Thyroid gland (tissue), 4 donors: ENCODE data around the gene RPS6KL1. TPM values are rescaled to one million over a fixed set of nuclear protein-coding genes. Genes with fewer than 3 reads are reported as not detected.

ENCODE experiments used
- DNase-seq, 2 donors: peaks; one replicate each; pipeline ENCODE4 v3.0.0-alpha.2; 2019
- H3K27ac ChIP-seq, 3 donors: fragments of 200-600 bp; sonication (generic); 1 replicate in 2 of 3; 2 replicates in 1 of 3; pipeline ENCODE4 v1.5.1; 2016 to 2019; ENCODE audit warnings: mild to moderate bottlenecking in 1 of 3, moderate library complexity in 1 of 3
- H3K27me3 ChIP-seq: fragments of 200-600 bp; sonication (generic); one replicate; pipeline ENCODE4 v1.5.1; 2019
- H3K36me3 ChIP-seq, 2 donors: fragments of 200-600 bp; sonication (generic); one replicate each; pipeline ENCODE4 v1.5.1; 2016 to 2019
- H3K4me1 ChIP-seq, 2 donors: fragments of 200-600 bp; sonication (generic); one replicate each; pipeline ENCODE4 v1.5.1; 2017 to 2019
- H3K4me3 ChIP-seq, 3 donors: fragments of 200-600 bp; sonication (generic); replicated peaks in 1 of 3; 1 replicate in 2 of 3; 2 replicates in 1 of 3; pipeline ENCODE4 v1.5.1; 2016; ENCODE audit warnings: mild to moderate bottlenecking in 1 of 3
- H3K9me3 ChIP-seq: fragments of 200-600 bp; sonication (generic); one replicate; pipeline ENCODE4 v1.5.1; 2017
- POLR2A ChIP-seq, 2 donors: fragments of 450-650 bp; IDR thresholded peaks; one replicate each; pipeline ENCODE4 v1.6.1; 2017; ENCODE audit warnings: antibody characterized with exemption in 2 of 2, mild to moderate bottlenecking in 2 of 2, moderate library complexity in 1 of 2
- WGBS, 2 donors: methylation state at CpG; one replicate each; pipeline ENCODE4 v1.1.5; 2017; 5-methylcytosine and 5-hydroxymethylcytosine counted together
- intact Hi-C: fragments of 100-400 bp; cut with DNase I; formaldehyde crosslinking; loops from one replicate; pipeline ENCODE4 v1.15.1; 2023
- total RNA-seq, 4 donors: library from RNA; depleted of rRNA; stranded (reverse); fragments of >200 nt; gene quantifications; one replicate each; pipeline ENCODE4 v1.2.3, GENCODE V29; 2016
- TF ChIP-seq, protein P1 (sequence below), 6 experiments: fragments of 200-600 bp in 3 of 6; fragments of 450-650 bp in 3 of 6; sonication (generic) in 3 of 6; IDR thresholded peaks; one replicate each; pipeline ENCODE4 v1.5.1; 2016 to 2019; ENCODE audit warnings: antibody characterized with exemption in 6 of 6, mild to moderate bottlenecking in 2 of 6, inconsistent platforms in 1 of 6, moderate library complexity in 1 of 6

The RPS6KL1 gene
- total RNA-seq, 4 donors from 2014 or later: 5.7 to 16.4 (median 9.5) TPM

DNA sequence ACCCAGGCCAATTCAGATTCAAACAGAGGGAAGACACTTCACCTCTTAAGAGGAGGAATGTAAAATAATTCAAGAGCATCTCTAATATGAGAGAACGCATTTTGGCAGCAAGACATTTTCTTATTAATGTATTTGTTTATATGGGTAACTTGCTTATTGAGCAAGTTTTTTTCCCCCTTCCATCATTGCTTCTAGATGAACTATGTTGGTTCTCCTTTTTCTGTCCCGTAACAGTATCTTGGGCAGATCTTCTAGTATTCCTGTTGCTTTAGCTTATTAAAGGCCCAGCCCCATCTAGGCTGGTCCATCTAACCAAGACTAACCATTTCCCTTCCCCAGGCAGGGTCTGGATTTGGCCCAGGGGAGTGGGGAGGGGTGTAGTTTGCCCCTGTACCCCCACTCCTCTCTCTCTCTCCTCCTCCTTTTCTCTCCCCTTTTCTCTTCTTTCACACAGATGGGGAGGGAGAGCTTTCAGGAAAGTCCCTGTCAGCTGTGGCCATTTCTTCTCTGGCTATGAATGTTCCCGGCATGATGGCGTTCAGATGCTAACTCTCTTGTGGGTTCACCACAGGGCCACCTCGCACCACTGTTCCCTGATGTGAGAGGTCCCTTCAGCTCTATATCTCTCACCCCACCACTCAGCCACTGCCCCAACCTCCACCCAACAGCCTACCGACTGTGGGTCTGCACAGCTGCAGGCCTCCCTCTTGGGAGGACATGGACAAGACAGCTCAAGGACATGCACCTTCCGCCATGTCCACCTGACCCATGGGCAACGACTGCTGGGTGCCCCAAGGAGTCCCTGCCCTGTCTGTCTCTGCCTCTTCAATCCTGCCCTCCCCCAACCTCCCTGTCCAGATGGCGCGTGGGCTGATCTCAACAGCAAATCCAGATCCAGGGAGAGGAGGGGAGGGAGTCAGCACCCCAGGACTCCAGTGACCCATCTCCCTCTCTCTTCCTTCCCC, 15.8 kb upstream of the RPS6KL1 start:
- WGBS, 2 donors: 95 to 99% methylated on average over 7 to 10 of the region's 10 CpGs
- Histone ChIP-seq H3K27ac (peak overlapping the region; percentile 73 to 90 (median 80)), H3K36me3 (peaks cover 6 to 24% of the 10 kb centered on the region in 2 donors), H3K9me3 (no peaks in the 10 kb centered on the region), H3K27me3 (no peaks in the 10 kb centered on the region), H3K4me3 (no peak overlapping the region), H3K4me1 (peaks cover 12 to 49% of the 10 kb centered on the region in 2 donors)
- intact Hi-C loops: no loop called here
- DNase-seq: no peak
- TF ChIP-seq, protein P1, sequence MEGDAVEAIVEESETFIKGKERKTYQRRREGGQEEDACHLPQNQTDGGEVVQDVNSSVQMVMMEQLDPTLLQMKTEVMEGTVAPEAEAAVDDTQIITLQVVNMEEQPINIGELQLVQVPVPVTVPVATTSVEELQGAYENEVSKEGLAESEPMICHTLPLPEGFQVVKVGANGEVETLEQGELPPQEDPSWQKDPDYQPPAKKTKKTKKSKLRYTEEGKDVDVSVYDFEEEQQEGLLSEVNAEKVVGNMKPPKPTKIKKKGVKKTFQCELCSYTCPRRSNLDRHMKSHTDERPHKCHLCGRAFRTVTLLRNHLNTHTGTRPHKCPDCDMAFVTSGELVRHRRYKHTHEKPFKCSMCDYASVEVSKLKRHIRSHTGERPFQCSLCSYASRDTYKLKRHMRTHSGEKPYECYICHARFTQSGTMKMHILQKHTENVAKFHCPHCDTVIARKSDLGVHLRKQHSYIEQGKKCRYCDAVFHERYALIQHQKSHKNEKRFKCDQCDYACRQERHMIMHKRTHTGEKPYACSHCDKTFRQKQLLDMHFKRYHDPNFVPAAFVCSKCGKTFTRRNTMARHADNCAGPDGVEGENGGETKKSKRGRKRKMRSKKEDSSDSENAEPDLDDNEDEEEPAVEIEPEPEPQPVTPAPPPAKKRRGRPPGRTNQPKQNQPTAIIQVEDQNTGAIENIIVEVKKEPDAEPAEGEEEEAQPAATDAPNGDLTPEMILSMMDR (IDR thresholded peaks at IDR 0.05): no peak
- no peak for TF ChIP-seq POLR2A (IDR thresholded peaks at IDR 0.05)

DNA sequence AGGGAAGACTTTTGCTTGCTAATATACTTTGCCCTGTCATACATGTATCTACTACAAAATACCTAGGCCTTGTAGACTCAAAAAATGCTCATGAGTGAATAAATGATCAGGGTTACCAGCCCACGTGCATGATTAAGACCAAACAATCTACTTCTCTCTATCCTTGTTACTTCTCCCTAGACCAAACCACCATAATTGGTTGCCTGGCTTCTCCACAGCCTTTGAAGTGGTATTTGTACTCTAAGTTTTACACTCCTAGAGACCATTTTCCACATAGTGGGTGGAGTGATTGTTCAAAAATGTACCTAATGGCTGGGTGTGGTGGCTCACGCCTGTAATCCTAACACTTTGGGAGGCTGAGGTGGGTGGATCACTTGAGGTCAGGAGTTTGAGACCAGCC, 14.1 kb upstream of the RPS6KL1 start:
- DNase-seq: no peak
- H3K4me1 ChIP-seq: peaks cover 19 to 54% of the 10 kb centered on the region in 2 donors
- H3K36me3 ChIP-seq: peaks cover 0 to 9% of the 10 kb centered on the region in 2 donors
- H3K4me3 ChIP-seq: no peak overlapping the region
- H3K27me3 ChIP-seq: no peaks in the 10 kb centered on the region
- H3K27ac ChIP-seq: no peak overlapping the region
- intact Hi-C loops: no loop called here
- 95 to 97% methylated on average over 2 of the region's 2 CpGs for WGBS, 2 donors
- TF ChIP-seq POLR2A (IDR thresholded peaks at IDR 0.05): no peak
- TF ChIP-seq, protein P1 (IDR thresholded peaks at IDR 0.05): no peak
- no peaks in the 10 kb centered on the region for H3K9me3 ChIP-seq

DNA sequence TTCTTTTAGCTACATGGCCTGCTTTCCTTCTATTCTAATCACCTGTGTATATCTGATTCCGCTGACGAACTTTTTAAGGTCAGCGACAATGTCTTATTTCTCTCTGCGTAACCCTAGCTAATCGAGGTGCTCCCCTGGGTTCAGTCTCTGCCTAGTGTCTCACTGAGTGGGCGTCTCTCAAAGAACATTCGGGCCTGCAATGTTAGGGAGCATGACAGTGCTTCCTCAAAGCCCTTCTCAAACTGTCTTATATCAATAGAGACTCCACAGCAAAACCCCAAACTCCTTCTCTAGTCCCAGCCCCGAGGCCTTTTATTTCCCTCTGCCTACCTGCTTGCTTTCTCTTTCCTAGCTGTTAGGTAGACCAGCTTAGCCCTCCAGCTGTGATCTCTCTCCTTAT, 13.7 kb upstream of the RPS6KL1 start:
- no peak overlapping the region for H3K27ac ChIP-seq
- peaks cover 0 to 5% of the 10 kb centered on the region in 2 donors for H3K36me3 ChIP-seq
- H3K9me3 ChIP-seq: no peaks in the 10 kb centered on the region
- no peaks in the 10 kb centered on the region for H3K27me3 ChIP-seq
- intact Hi-C loops: no loop called here
- peaks cover 20 to 53% of the 10 kb centered on the region in 2 donors for H3K4me1 ChIP-seq
- TF ChIP-seq, protein P1 (IDR thresholded peaks at IDR 0.05): no peak
- TF ChIP-seq POLR2A (IDR thresholded peaks at IDR 0.05): no peak
- WGBS, 2 donors: 89 to 95% methylated on average over 8 of the region's 8 CpGs
- no peak for DNase-seq
- no peak overlapping the region for H3K4me3 ChIP-seq

DNA sequence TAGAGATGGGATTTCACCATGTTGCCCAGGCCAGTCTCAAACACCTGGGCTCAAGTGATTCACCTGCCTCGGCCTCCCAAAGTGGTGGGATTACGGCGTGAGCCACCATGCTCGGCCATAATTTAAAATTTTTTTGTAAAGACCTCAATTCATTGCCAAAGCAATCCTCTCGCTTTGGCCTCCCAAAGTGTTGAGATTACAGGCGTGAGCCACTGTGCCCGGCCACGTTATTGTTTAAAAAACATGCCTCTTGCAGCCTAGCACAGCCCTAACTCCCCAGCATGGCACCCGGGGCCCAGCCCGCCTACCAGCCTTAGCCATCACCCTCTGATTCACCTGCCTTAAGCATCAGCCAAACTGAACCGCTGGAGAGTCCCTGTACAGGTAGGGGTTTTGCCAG, 13.1 kb upstream of the RPS6KL1 start:
- Histone ChIP-seq H3K4me1 (peaks cover 22 to 51% of the 10 kb centered on the region in 2 donors), H3K4me3 (no peak overlapping the region), H3K9me3 (no peaks in the 10 kb centered on the region), H3K27me3 (no peaks in the 10 kb centered on the region), H3K36me3 (no peaks in the 10 kb centered on the region), H3K27ac (no peak overlapping the region)
- intact Hi-C loops: no loop called here
- 95% methylated on average over 11 of the region's 11 CpGs for WGBS, 2 donors
- no peak for DNase-seq
- TF ChIP-seq, protein P1 (IDR thresholded peaks at IDR 0.05): no peak
- TF ChIP-seq POLR2A (IDR thresholded peaks at IDR 0.05): no peak

DNA sequence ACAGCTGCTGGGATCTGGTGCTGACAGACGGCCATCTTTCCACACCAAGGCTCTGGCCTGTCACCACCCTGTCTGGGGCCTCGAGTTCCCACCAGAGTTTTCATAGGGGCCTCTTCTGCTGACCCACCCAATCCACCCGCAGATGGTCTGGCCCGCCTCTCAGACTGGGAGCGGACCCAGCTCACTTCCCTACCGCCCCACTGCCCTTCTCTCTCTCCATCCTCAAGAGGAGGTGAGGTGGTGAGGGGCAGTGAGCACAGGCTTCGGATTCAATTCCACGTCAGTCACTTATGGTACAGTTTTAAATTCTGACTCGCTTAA, 12.3 kb upstream of the RPS6KL1 start:
- intact Hi-C loops: no loop called here
- Histone ChIP-seq H3K4me1 (peaks cover 28 to 47% of the 10 kb centered on the region in 2 donors), H3K9me3 (no peaks in the 10 kb centered on the region), H3K27me3 (no peaks in the 10 kb centered on the region), H3K27ac (peak overlapping the region in 1 of 3 donors; percentile 47), H3K4me3 (no peak overlapping the region), H3K36me3 (no peaks in the 10 kb centered on the region)
- DNase-seq: no peak
- WGBS, 2 donors: 78 to 89% methylated on average over 5 to 9 of the region's 9 CpGs
- TF ChIP-seq, protein P1 (IDR thresholded peaks at IDR 0.05): no peak
- no peak for TF ChIP-seq POLR2A (IDR thresholded peaks at IDR 0.05)
